Karpas-422 (cell line): ENCODE data around the gene AGBL4. TPM values are rescaled to one million over a fixed set of nuclear protein-coding genes. Genes with fewer than 3 reads are reported as not detected.

Experiments used
- DNase-seq: peaks from one replicate; pipeline ENCODE4 v3.0.0-alpha.2; 2015
- H2AFZ ChIP-seq: fragments of 200-600 bp; sonication (generic); 2 replicates; pipeline ENCODE4 v1.6.1; 2014; ENCODE audit warnings: antibody characterized with exemption, low read length, mixed read lengths
- H3K27ac ChIP-seq: fragments of 200-600 bp; sonication (generic); 2 replicates; pipeline ENCODE4 v1.5.1; 2014; ENCODE audit warnings: mild to moderate bottlenecking, low read length, moderate library complexity
- H3K27me3 ChIP-seq: fragments of 200-600 bp; sonication (generic); 2 replicates; pipeline ENCODE4 v1.6.1; 2014; ENCODE audit warnings: low read length, mixed read lengths
- H3K36me3 ChIP-seq: fragments of 200-600 bp; sonication (generic); 2 replicates; pipeline ENCODE4 v1.6.1; 2014; ENCODE audit warnings: low read length, mixed read lengths; ENCODE audit not compliant: insufficient read depth
- H3K4me1 ChIP-seq: fragments of 200-600 bp; sonication (generic); 2 replicates; pipeline ENCODE4 v1.6.1; 2014; ENCODE audit warnings: mild to moderate bottlenecking, low read length, mixed read lengths
- H3K4me2 ChIP-seq: fragments of 200-600 bp; sonication (generic); 2 replicates; pipeline ENCODE4 v1.6.1; 2014; ENCODE audit warnings: low read length, low read depth, mild to moderate bottlenecking; ENCODE audit not compliant: poor library complexity, severe bottlenecking
- H3K4me3 ChIP-seq: fragments of 200-600 bp; sonication (generic); 2 replicates; pipeline ENCODE4 v1.5.1; 2014; ENCODE audit warnings: mild to moderate bottlenecking, antibody characterized with exemption, low read length, mixed read lengths
- H3K79me2 ChIP-seq: fragments of 200-600 bp; sonication (generic); 2 replicates; pipeline ENCODE4 v1.6.1; 2014; ENCODE audit warnings: mild to moderate bottlenecking, low read length, mixed read lengths
- H3K9ac ChIP-seq: fragments of 200-600 bp; sonication (generic); 2 replicates; pipeline ENCODE4 v1.6.0; 2014; ENCODE audit warnings: low read length
- H3K9me2 ChIP-seq: fragments of 200-600 bp; sonication (generic), shearing (Covaris generic); replicated peaks from 2 replicates; pipeline ENCODE4 v1.6.0; 2014; ENCODE audit warnings: mild to moderate bottlenecking, low read length, moderate library complexity; ENCODE audit not compliant: insufficient read depth
- H3K9me3 ChIP-seq: fragments of 300-700, 200-600 bp; sonication (generic); 2 replicates; pipeline ENCODE4 v1.6.1; 2014; ENCODE audit warnings: low read length, mixed read lengths
- H4K20me1 ChIP-seq: fragments of 200-600 bp; sonication (generic); 2 replicates; pipeline ENCODE4 v1.6.1; 2014; ENCODE audit warnings: mild to moderate bottlenecking, antibody characterized with exemption, low read length, low read depth; ENCODE audit not compliant: insufficient read depth
- small RNA-seq: library from RNA; depleted of rRNA; stranded (forward); fragments of <200 nt; gene quantifications from one replicate; pipeline ENCODE3, GENCODE V24; 2014
- total RNA-seq: library from RNA; depleted of rRNA; stranded (reverse); fragments of >200 nt; shearing (Covaris generic); gene quantifications from 2 replicates; pipeline ENCODE4 v1.2.3, GENCODE V29; 2014; ENCODE audit warnings: low replicate concordance; rRNA removed

AGBL4 gene
- total RNA-seq, 1 experiment from 2014 or later = not detected

DNA sequence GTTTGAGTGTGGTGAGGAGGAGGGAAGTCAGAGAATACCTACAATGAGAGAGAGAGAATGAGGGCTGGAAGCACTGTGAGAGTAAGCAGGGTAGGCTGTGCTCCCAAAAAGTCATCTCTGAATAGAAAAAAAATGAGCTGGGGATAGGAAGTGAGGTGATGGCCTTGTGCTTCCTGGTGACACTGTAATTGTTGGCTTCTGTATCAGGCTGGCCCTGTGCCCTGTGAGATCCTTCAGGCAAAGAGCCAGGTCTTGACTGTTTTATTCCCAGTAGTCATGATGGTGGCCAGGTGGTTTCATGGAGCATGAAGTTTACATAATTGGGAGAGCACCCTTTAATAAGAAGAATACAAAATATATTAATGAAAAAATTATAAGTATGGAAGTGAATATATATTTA lies 1531.4 kb downstream of the AGBL4 start:
- H4K20me1 ChIP-seq = no peaks in the 10 kb centered on the region
- H3K27me3 ChIP-seq = no peaks in the 10 kb centered on the region
- no peak overlapping the region for H3K4me2 ChIP-seq
- DNase-seq = no peak
- no peak overlapping the region for H2AFZ ChIP-seq
- no peaks in the 10 kb centered on the region for H3K4me1 ChIP-seq
- H3K9me3 ChIP-seq = no peaks in the 10 kb centered on the region
- no peaks in the 10 kb centered on the region for H3K36me3 ChIP-seq
- no peak overlapping the region for H3K9ac ChIP-seq
- no peaks in the 10 kb centered on the region for H3K79me2 ChIP-seq
- H3K4me3 ChIP-seq = no peak overlapping the region
- no peaks in the 10 kb centered on the region for H3K9me2 ChIP-seq
- H3K27ac ChIP-seq = no peak overlapping the region

DNA sequence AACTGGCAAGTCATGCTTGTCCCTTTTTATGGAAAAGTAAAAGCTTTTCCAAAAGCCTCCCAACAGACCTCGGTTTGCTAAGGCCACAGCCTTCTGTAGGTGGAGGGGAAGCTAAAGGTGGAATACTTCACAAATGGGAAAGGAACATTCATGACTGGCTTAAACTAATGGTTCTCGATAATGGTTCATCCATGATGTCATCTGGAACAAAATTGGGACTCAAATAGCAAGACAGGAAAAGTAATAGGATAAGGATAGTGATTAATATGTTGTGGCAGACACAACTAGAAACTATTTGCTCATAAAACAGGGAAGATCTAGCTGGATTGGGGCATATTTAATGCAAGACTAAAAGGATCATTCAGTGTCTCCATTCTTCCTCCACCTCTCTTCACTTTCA lies 1535.0 kb downstream of the AGBL4 start:
- Histone ChIP-seq H3K4me2 (no peak overlapping the region), H3K9ac (no peak overlapping the region), H3K9me3 (no peaks in the 10 kb centered on the region), H3K9me2 (no peaks in the 10 kb centered on the region), H3K79me2 (no peaks in the 10 kb centered on the region), H3K4me3 (no peak overlapping the region), H3K27ac (no peak overlapping the region), H2AFZ (no peak overlapping the region), H3K4me1 (no peaks in the 10 kb centered on the region), H4K20me1 (no peaks in the 10 kb centered on the region), H3K36me3 (no peaks in the 10 kb centered on the region), H3K27me3 (no peaks in the 10 kb centered on the region)
- no peak for DNase-seq

Small RNA genes lying within 50 kb of the gene (small RNA-seq; reads per million reads assigned to genes)
- not detected for gene AL390023.1

Other genes starting within 250 kb of the AGBL4 start
- 0.11 TPM in 1 of 2 replicates, not detected in the other for gene ELAVL4, start 85.0 kb upstream of the AGBL4 start, total RNA-seq